HG03378 (cell line): ENCODE data around the gene TMED8.

Source experiments
- ATAC-seq: cut with Tn5 transposase; IDR thresholded peaks from one replicate; pipeline ENCODE4 v1.9.1; 2021; ENCODE audit warnings: mild to moderate bottlenecking, moderate library complexity; ENCODE audit not compliant: unreplicated experiment

TMED8 gene

GRCh38 chr14:77302926-77303325 is 74.0 kb downstream of the TMED8 start:
- no peak for ATAC-seq

- ATAC-seq, result no peak
Measured at GRCh38 chr14:77301103-77301502, 75.8 kb downstream of the TMED8 start.

GRCh38 chr14:77299771-77300170 is 77.1 kb downstream of the TMED8 start:
- ATAC-seq, result no peak

GRCh38 chr14:77296906-77297305 is 80.0 kb downstream of the TMED8 start:
- no peak for ATAC-seq

GRCh38 chr14:77296155-77296554 is 80.7 kb downstream of the TMED8 start:
- ATAC-seq, result no peak

- ATAC-seq, result no peak
Measured at GRCh38 chr14:77290705-77291104, 86.2 kb downstream of the TMED8 start.

- ATAC-seq, result no peak
Measured at GRCh38 chr14:77286576-77286975, 90.3 kb downstream of the TMED8 start.
